Measurements from ENCODE around the gene ARHGEF10L.

The ARHGEF10L gene

DNA sequence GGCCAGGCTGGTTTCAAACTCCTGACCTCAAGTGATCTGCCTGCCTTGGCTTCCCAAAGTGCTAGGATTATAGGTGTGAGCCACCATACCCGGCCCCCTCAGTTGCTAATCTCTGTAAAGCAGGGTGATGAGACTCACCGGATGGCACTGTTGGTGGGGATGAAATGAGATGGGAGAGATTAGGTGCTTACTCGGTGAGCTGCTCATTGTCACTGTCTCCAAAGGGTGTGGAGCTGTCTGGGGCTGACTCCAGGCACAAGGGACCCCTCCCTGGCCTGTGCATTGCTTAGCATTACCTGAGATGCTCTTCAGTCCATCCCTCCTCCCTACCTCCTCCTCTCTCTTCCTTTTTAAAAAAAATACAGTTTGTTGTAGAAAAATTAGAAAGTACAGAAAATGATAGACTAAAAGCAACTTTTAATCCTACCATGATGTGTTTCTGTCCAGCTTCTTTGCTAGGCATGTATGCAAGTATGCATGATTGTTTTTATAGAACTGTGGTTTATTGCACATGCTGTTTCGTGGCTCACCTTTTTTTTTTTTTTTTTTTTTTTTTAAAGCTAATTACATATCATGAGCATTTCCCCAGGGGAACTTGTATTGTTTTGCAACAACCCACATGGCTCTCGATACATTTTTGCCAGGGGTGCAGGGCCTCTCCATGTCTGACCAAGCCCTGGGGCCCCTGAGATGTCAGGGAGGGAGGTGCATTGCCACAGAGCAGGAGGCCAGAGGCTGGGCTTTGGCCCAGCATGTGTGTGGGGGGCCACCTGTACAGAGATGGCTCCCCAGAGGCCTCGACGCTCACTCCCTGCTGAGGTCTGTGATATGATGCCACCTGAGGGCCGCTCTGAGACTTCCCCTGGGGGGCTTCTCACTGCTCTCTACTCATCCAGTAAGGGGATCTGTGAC, 55.4 kb downstream of the ARHGEF10L start:
- DNase-seq, result no peak

DNA sequence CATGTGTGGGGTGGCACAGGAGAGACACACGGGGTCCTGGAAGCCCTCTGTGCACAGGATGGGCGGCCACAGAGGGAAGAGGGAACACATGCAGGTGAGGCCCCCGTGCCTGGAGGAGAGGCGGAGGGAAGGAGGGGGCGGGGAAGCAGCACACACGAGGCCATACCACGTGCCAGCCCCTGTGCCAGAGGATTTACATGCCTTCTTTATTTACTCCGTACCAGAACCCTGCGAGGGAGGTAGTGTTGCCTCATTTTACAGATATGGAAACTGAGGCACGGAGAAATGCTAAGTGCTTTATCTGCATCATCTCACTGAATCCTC, 56.1 kb downstream of the ARHGEF10L start:
- no peak for DNase-seq

DNA sequence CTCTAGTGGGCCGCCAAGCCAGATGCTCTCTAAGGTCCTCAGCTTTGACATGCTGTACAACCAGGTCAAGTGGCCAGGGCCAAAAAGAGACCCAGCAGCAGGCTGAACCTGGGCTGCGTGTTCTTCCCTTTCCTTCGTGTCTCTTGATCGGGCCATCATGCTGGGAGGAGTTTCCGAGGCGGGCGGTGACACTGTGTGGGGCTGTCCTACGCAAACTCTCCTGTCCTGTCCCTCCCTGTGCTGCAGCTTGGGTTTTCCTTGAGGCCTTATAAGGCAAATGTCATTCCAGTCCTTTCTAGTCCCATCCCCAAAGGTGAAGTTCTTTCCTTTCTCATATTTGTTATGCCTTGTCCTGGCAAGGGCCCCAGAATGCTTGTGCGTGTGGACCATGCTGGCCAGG, 56.7 kb downstream of the ARHGEF10L start:
- no peak for DNase-seq

DNA sequence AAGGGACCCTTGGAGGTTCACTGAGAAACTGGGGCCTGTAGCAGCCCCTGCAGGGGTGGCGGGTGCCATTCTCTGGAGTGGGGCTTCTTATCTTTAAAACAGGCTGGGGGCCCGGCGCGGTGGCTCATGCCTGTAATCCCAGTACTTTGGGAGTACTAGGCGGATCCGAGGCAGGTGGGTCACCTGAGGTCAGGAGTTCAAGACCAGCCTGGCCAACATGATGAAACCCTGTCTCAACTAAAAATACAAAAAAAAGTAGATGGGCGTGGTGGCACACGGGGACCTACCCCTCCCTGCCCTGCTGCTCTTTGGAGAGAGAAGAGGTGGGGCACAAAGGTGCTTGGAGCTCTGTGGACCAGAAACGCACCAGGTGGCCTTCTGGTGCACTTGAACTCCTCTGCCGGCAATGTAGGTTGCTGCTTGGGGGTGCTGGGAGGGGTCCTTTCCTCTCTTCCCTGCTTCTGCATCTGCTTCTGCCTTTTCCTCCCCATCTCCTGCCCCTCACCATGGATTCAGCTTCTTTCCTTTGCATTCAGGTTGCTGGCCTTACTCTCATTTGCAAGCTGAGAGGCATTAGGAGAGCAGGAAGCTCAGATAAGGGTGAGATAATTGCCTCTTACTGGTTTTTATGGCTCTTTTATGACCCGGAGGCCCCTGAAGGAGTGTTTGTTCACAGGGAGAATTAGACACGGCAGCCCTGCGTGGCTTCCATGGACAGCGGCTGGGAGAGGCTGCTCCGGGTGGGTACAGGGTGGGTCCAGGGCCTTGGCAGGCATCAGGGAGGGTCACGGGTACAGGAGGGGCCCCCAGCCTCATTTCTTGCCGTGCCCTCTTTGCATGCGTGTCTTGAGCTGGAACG, 57.4 kb downstream of the ARHGEF10L start:
- DNase-seq, result no peak

DNA sequence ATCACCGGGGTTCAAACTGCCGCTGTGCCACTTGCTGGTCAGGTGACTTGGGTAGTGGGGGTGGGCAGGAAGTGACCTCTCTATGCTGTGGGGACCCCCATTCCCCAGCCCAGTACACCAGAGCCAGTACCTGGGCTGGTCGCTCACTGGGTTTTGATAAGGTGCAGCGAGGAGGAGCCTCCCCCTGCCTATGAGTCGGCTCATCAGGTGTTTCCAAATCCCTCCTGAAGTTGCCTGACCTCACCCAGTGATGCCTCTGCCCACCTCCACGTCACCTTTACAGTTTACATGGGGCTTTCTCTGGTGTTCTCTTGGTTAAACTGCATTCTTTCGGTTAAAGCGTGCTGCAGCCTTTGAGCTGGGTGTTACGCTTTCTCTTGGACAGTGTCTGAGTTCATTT, 58.2 kb downstream of the ARHGEF10L start:
- DNase-seq, result no peak

DNA sequence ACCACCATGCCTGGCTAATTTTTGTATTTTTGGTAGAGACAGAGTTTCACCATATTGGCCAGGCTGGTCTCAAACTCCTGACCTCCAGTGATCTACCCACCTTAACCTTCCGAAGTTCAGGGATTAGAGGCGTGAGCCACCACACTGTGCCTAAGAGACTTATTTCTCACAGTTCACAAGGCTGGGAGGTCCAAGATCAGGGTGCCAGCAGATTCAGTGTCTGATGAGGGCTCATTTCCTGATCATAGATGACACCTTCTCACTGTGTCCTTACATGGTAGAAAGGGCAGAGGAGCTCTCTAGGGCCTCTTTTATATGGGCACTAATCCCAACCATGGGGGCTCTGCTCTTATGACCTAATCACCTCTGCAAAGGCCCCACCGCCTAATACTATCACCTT, 58.8 kb downstream of the ARHGEF10L start:
- no peak for DNase-seq

DNA sequence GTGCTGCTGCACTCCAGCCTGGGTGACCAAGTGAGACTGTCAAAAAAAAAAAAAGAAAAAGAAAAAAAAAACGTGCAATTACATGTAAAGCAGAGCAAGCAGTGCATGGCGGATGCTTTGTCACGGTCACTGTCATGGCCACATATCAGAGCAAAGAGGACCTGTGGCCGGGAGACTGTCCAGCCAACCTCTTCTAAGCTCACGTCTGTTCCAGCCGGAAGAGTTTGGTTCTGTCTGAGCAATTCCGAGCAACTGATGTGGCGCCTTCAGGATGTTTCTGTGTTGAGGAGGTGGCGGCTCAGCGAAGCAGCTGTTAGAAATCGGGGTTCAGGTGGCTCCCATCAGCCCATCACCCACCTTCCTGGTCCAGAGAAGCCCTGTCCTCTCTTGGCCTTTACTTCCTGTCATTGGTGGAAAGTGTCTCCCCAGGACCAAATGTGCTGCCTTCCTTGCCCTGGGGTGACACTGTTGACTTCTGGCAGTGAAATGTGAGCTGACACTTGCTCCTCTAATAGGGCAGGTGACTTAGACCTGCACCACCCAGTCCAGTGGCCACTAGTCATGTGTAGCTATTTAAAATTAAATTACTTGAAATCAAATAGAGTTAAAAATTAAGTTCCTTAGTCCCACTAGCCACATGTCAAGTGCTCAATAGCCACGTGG, 59.9 kb downstream of the ARHGEF10L start:
- DNase-seq, result no peak

DNA sequence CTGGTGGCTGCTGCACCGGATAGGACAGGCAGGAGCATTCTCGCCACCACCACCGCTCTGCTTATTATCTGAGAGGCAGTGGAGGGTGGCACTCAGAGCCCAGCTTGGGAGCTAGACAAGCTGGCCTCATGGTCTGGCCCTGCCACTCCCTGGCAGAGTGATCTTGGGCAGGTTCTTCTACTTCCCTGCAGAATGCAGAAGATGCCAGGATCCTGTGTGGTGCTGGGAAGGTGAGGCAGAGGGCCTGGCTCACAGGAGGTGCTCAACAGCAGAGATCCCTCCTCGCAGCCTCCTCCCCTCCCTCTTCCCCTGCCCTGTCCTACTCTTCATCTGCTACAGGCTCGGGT, 60.4 kb downstream of the ARHGEF10L start:
- DNase-seq, result no peak

DNA sequence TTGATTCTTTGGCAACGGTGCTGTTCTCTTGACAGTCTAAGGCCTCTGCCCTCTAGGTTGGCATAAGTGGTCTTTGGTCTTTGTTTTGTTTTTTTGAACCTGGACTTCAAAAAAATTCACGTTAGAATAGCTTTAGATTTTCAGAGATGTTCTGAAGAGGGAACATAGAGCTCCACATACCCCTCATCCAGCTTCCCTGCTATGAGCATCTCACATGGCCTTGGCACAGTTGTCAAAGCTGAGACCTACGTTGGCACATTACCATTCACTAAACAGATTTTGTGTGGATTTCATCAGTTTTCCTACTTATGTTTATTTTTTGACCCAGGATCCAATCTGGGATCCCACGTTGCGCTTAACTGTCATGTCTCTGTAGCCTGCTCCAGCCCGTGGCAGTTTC, 60.8 kb downstream of the ARHGEF10L start:
- no peak for DNase-seq

DNA sequence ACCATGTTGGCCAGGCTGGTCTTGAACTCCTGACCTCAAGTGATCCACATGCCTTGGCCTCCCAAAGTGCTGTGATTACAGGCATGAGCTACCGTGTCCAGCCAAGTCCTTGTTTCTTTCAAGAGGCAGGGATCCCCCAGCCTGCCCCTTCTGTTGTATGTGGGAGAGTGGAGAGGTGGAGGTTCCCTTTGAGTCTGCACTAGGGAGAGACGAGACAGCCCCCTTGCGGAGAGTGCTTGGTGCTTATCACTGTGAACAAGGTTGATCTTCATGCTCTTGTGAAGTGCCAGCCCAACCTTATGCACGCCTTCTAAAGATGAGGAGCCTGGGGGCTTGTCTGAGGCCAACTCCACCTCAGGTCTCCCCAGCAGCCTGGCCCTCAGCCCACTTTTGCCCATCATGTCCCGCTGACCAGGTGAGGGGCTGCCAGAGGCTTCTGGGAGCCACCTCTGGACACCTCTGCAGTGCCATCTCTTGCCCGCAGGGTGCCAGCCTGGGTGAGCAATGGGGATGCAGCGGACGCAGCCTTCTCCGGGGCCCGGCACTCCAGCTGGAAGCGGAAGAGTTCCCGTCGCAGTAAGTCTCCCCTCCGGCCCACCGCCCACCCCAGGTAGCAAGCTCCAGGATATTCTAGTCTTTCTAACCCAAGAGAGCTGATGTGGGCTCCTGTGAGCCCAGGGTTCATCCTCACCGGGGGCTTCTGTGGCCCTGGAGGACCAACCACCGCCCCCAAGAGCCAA, 62.3 kb downstream of the ARHGEF10L start:
- no peak for DNase-seq

DNA sequence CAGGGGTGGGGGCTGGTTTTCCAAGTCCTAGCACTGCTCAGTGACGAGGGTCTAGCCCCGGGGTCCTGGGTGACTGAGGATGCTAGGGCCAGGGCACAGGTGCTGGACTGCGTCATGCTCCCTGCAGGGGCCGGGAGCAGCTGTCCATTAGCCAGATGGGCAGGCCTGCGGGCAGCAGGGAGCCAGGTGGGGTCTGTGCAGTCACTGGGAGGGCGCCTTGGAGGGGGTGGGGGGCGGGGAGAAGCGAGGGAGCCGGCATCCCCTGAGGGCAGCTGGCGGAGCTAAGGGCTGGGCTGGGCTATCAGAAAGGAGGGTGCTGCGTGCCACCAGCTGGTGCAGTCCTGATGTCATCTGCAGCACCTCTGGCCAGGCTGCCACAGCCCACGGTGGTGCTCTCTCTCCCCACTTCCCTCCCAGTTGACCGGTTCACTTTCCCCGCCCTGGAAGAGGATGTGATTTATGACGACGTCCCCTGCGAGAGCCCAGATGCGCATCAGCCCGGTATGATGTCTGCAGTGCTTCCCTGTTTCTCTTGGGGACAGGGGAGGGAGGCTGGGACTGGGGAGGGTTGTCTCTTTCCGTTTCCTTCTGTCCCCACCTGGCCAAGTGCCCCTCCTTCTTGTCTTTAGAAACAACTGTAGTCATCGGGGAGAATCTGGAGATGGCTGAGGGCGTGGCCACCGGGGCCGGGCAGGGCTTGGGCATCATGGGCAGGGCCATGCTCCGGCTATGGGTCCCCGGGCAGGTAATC, 63.8 kb downstream of the ARHGEF10L start:
- no peak for DNase-seq

DNA sequence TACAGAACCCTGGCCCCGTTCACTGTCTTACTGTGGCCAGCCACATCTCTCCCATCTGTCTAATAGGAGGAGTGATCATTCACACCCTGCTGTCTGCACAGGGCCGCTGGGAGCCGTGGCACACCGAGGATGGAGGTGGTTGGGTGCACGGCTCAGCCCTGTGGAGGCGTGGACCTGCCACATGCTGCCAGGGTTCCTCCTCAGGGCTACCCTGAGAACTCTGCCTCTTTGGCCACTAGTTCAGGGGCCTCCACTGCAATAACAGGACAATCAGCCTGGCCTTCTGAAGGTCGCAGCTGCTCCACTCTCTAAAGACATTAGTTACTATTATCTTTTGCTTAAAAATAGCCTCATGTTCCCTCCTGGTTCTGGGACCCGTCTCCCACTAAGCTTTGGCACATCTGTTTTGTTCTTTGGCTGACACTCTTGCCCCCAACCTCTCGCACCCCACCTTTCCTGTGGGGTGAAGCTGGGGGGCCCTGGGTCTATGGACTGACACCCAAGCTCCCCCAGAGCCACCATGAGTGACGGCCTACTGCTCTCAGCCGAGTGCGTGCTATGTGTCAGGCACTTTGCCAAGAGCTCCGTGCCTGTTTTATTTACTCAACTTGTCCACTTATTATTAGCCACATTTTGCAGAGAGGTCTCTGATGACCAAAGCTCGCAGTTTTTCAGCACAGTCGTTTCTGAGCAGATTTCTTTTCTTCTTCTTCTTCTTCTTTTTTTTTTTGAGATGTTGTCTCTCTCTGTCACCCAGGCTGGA, 66.3 kb downstream of the ARHGEF10L start:
- no peak for DNase-seq

DNA sequence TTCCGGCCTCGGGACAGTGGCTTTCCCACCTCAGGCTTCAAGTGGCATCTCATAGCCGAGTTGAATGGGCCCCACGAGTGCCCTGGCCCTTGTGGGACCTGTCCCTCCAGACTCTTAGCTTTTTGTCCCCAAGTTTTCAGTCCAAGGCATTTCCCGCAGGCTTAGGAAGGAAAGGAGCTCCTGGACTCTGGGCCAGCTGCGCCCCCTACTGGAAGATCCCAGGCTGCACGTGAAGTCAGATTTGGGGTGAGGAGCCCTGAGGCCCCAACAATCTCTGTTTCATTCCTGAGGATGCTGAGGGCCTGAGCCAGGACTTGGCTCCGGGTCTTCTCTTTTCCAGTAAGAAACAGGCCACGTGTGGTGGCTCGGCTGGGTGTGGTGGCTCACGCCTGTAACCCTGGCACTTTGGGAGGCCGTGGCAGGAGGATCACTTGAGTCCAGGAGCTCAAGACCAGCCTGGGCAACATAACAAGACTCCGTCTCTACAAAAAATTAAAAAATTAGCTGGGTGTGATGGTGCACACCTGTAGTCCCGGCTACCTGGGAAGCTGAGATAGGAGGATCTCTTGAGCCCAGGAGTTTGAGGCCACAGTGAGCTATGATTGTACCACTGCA, 67.4 kb downstream of the ARHGEF10L start:
- DNase-seq, result peak; percentile 27

DNA sequence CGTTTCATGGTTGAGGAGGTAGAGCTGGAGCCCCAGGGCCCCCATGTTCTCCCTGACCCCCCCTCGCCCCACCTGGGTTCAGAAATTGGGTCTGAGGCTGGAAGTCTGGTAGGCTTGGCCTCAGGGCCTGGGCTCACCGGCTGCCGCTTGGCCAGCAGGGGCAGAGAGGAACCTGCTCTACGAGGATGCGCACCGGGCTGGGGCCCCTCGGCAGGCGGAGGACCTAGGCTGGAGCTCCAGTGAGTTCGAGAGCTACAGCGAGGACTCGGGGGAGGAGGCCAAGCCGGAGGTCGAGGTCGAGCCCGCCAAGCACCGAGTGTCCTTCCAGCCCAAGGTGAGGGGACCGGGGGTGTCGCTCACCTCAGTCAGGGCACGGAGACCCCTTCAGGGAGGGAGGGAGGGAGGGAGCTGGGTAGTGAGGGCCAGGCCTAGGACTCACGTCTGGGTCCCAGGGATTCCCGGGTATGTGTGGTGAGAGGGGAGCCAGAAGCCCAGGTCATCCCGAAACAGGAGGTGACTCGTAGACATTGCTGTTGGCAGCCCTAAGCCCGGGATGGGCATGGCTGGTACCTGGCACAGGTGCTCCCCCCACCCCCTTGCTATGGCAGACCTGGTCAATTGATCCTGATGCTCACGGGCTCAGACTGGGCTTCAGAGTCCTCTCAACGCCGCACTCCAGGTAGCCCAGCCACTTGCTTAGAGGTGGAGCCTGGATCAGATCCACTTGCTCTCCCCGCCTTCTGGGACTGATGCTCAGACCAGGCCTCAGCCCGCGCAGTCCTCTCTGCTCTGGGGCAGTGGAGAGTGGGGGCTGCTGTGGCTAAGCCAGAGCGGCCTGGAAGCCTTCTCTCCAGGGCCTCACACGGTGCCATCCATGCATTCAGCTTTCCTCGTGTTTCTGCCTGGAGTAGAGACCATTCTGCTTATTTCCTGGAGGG, 68.4 kb downstream of the ARHGEF10L start:
- no peak for DNase-seq

DNA sequence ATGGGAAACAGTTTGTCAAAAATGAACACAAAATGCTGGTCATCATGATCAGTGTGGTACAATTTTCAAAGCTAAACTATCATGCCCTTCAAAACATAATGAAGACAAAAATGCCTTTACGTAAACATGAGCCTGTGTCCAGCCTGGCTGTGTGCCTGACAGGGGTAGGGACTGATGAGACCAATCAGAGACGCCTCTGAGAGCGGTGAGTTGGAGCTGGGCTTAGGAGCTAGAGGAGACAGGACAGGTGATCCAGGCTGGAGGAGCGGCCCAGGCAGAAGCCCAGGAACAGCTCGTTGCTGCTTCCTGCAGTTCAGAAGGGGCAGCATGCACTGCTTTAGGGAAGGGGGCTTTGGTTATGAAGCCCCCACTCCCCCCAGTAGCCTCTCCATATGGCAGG, 70.0 kb downstream of the ARHGEF10L start:
- no peak for DNase-seq

DNA sequence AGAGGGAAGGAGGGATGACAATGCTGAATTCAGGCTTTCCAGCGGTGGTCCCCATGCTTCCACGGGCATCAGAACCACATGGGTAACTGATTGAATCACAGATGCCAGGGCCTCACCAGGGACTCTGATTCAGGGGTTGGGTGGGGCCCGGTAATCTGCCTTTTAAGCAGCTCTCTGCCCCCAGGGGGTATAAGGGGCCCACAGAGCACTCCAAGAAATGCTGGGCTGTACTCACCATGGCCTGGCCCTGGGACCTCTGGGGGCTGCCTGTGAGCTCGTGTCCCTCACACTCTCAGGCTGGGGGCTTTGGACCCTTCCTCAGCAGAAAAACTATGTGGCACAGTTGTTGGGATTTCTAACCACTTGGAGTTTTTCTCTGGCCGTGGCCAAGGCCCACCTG, 70.6 kb downstream of the ARHGEF10L start:
- DNase-seq, result no peak

DNA sequence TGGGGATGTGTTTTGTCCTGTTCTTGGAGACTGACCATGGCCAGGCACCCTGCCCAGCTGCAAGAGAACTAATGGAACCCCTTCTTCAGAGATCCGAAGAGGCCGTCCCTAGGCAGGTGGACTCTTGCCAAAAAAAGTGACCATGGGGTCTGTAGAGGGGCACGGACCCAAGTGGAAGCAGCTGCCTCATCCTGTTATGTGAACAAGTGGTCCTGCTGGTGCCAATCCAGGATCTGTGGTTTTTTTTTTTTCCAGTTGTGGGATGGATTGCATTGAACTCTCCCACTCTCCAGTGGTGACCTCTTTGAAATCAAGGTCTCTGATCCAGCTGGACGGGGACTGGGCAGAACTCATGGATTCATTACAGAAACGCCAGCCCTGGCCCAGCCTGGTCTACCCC, 71.2 kb downstream of the ARHGEF10L start:
- no peak for DNase-seq

DNA sequence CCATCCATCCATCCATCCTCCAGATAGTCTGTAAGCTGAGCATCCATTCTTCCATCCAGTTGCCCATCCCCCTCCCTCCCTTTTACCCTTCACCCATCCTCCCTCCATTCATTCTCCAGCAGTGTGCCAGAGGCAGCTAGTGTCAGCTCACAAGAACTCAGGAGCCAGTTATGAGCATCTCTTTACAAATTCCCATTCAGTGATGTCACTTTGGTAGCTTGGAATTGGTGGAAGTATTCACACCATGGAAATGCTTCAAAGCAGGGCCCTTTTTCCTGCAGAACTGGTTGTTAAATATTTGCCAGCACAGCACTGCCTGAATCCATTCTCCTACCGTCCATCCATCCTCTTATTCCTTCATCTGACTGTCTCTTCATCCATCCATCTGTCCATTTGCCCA, 72.5 kb downstream of the ARHGEF10L start:
- no peak for DNase-seq

DNA sequence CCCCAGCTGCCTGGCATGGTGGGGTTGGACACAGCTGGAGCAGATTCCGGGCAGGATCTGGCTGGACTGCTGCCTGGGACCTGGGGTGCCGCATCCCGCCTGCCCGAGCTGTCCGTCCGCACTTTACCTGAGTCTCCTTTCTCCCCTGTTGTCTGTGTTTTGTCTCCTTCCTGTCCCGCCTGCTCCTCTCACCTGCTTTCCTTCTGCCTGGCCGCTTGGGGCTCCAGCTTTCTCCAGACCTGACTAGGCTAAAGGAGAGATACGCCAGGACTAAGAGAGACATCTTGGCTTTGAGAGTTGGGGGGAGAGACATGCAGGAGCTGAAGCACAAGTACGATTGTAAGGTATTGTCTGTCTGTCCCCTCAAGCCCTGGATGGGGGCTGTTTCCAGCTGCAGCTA, 73.3 kb downstream of the ARHGEF10L start:
- no peak for DNase-seq

DNA sequence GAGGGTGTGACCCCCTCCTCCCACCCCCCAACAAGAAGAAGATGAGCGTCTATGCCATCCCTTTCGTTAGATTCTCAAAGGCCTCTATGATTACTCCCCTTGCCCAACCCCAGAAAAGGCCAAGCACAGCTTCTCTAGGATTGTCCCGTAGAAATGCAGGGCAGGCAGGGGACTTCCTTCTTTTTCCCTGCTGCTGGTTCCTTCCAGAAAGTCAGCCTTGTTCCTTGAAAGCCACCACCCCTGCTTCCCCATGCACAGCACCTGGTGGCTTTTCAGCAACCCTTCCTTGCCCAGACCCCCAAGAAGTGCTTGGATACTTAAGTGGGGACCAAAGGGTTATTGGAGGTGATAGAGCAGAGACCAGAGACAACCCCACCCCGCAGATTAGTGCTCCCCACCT, 75.1 kb downstream of the ARHGEF10L start:
- no peak for DNase-seq
